HS-5 (cell line): Measurements from ENCODE around the gene UFD1.

Experiments
- DNase-seq: peaks from one replicate; pipeline ENCODE4 v3.0.0-alpha.2; 2012; ENCODE audit warnings: low read depth

UFD1 gene

GRCh38 chr22:19515654-19516377 lies 36.8 kb upstream of the UFD1 start:
- no peak for DNase-seq

- no peak for DNase-seq
These were observed 36.0 kb upstream of the UFD1 start for GRCh38 chr22:19514831-19515565.

- DNase-seq: no peak
These were observed 34.8 kb upstream of the UFD1 start for GRCh38 chr22:19513823-19514222.

GRCh38 chr22:19510919-19511341 lies 31.9 kb upstream of the UFD1 start:
- no peak for DNase-seq

- no peak for DNase-seq
These were observed 30.9 kb upstream of the UFD1 start for GRCh38 chr22:19509923-19510322.

GRCh38 chr22:19509191-19509590 lies 30.2 kb upstream of the UFD1 start:
- DNase-seq: no peak

- DNase-seq: no peak
These were observed 29.2 kb upstream of the UFD1 start for GRCh38 chr22:19508024-19508776.

- no peak for DNase-seq
These were observed 28.5 kb upstream of the UFD1 start for GRCh38 chr22:19507534-19507861.

- DNase-seq: no peak
These were observed 27.2 kb upstream of the UFD1 start for GRCh38 chr22:19506212-19506611.

GRCh38 chr22:19505735-19506126 lies 26.7 kb upstream of the UFD1 start:
- no peak for DNase-seq

GRCh38 chr22:19504900-19505734 lies 26.1 kb upstream of the UFD1 start:
- no peak for DNase-seq

GRCh38 chr22:19503869-19504268 lies 24.9 kb upstream of the UFD1 start:
- no peak for DNase-seq

GRCh38 chr22:19503367-19503766 lies 24.4 kb upstream of the UFD1 start:
- DNase-seq: no peak

- DNase-seq: no peak
These were observed 23.0 kb upstream of the UFD1 start for GRCh38 chr22:19501897-19502447.

GRCh38 chr22:19499880-19500242 lies 20.9 kb upstream of the UFD1 start:
- DNase-seq: no peak

- DNase-seq: no peak
These were observed 20.4 kb upstream of the UFD1 start for GRCh38 chr22:19499236-19499879.

GRCh38 chr22:19498866-19499190 lies 19.8 kb upstream of the UFD1 start:
- no peak for DNase-seq

GRCh38 chr22:19498154-19498865 lies 19.3 kb upstream of the UFD1 start:
- no peak for DNase-seq

- DNase-seq: no peak
These were observed 18.3 kb upstream of the UFD1 start for GRCh38 chr22:19497245-19497644.

- DNase-seq: no peak
These were observed 17.3 kb upstream of the UFD1 start for GRCh38 chr22:19496324-19496630.
